ENCODE data around the gene RAB19. TPM values are rescaled to one million over a fixed set of nuclear protein-coding genes. Genes with fewer than 3 reads are reported as not detected.
A peak's percentile ranks its signal among the peaks of the same experiment; 100 is the strongest.

RAB19 gene
- total and polyA plus RNA-seq, 9 of the 15 experiments (the other 6 are each of a cell fraction or from before 2014, with no cell fraction given): not detected

DNA sequence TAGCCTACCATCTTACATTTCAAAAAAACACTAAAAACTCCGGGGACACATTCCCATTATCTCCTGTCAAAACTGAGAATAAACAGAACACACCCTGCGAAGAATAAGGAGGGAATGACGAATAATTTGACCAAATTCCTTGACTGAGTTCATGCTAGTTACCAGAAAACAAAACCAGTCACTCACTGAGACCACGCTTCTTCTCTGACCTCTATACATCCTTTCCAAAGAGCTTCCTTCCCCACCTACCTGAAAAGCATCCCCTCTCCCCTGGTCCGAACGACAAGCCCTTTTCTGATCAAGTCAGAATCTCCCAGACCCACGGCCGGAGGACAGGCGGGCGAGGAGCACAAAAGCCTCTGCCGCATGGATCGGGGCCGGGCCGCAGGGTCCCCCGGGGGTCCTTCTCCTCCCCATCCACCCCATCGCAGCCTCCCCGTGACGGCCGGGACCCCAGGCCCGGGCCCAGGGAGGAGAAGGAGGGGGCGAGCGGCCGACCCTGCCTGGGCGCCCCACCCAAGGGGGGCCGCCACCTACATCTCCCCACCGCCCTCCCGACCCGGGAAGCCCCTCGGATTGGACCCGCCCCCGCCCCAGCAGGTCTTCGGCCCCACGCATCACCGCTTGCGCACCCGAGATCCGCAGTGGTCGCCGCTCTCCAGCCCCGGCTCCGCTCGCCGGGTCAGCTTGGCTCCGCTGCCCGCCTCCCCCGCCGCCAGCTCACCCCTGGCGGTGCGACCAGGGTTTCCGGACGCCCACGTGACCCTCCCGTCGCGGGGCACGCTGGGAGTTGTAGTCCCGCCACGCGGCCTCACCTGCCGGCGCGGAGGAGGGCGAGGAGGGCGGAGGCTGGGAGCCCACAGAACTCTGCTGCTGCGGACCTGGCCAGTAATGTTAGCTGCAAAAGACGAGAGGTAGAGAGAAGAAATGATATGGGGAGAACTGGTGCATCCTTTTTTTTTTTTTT, 5.8 kb upstream of the RAB19 start, which contains the start of gene SLC37A3 (continued):
- TF ChIP-seq, protein P1, sequence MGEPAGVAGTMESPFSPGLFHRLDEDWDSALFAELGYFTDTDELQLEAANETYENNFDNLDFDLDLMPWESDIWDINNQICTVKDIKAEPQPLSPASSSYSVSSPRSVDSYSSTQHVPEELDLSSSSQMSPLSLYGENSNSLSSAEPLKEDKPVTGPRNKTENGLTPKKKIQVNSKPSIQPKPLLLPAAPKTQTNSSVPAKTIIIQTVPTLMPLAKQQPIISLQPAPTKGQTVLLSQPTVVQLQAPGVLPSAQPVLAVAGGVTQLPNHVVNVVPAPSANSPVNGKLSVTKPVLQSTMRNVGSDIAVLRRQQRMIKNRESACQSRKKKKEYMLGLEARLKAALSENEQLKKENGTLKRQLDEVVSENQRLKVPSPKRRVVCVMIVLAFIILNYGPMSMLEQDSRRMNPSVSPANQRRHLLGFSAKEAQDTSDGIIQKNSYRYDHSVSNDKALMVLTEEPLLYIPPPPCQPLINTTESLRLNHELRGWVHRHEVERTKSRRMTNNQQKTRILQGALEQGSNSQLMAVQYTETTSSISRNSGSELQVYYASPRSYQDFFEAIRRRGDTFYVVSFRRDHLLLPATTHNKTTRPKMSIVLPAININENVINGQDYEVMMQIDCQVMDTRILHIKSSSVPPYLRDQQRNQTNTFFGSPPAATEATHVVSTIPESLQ (CRISPR knock-in tag; IDR thresholded peaks at IDR 0.05): no peak
- TF ChIP-seq ZNF146 (CRISPR knock-in tag; IDR thresholded peaks at IDR 0.05; ENCODE audit: unreplicated experiment): no peak
- TF ChIP-seq ZNF23 (CRISPR knock-in tag; IDR thresholded peaks at IDR 0.05): no peak
- no peak for TF ChIP-seq PPARD (CRISPR knock-in tag; IDR thresholded peaks at IDR 0.05)
- no peak for TF ChIP-seq GTF3C2 (IDR thresholded peaks at IDR 0.05; ENCODE audit: borderline replicate concordance, extremely low read depth, insufficient read length)
- TF ChIP-seq ARID2 (IDR thresholded peaks at IDR 0.05): no peak
- TF ChIP-seq GABPA (tag; conservative IDR thresholded peaks at IDR 0.05; ENCODE audit: low read depth): peak; percentile 87
- TF ChIP-seq ZFPM2 (CRISPR knock-in tag; IDR thresholded peaks at IDR 0.05): no peak
- TF ChIP-seq, protein P2, sequence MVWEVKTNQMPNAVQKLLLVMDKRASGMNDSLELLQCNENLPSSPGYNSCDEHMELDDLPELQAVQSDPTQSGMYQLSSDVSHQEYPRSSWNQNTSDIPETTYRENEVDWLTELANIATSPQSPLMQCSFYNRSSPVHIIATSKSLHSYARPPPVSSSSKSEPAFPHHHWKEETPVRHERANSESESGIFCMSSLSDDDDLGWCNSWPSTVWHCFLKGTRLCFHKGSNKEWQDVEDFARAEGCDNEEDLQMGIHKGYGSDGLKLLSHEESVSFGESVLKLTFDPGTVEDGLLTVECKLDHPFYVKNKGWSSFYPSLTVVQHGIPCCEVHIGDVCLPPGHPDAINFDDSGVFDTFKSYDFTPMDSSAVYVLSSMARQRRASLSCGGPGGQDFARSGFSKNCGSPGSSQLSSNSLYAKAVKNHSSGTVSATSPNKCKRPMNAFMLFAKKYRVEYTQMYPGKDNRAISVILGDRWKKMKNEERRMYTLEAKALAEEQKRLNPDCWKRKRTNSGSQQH (CRISPR knock-in tag; IDR thresholded peaks at IDR 0.05): no peak
- TF ChIP-seq SRSF1 (IDR thresholded peaks at IDR 0.05; ENCODE audit: low read depth, low read length): no peak
- peak in 1 of 2 experiments; percentile 58; a peak in 1 of 4 replicates for TF ChIP-seq KDM4B (IDR thresholded peaks at IDR 0.05; ENCODE audit: borderline replicate concordance in 2 of 2, low read depth in 1 of 2)
- TF ChIP-seq SPI1 (IDR thresholded peaks at IDR 0.05; ENCODE audit: borderline replicate concordance, low read depth, low read length): no peak
- TF ChIP-seq ADNP (tag; IDR thresholded peaks at IDR 0.05): no peak
- no peak; the same call in 1 of the 2 replicates for TF ChIP-seq STAT6 (CRISPR knock-in tag; IDR thresholded peaks at IDR 0.05)
- TF ChIP-seq GATAD2A (IDR thresholded peaks at IDR 0.05): peak; percentile 82; the same call in 1 of the 2 replicates
- TF ChIP-seq TCFL5 (CRISPR knock-in tag; conservative IDR thresholded peaks at IDR 0.05): no peak
- no peak for TF ChIP-seq MTF1 (CRISPR knock-in tag; IDR thresholded peaks at IDR 0.05; ENCODE audit: borderline replicate concordance)
